NAMALWA (cell line): ENCODE data around the gene SPAG4.

Source experiments
- DNase-seq: peaks from one replicate; pipeline ENCODE4 v3.0.0-alpha.2; 2015; ENCODE audit warnings: low spot score

Gene SPAG4

GRCh38 chr20:35660122-35660937, 44.7 kb downstream of the SPAG4 start:
- no peak for DNase-seq

GRCh38 chr20:35661053-35661452, 45.4 kb downstream of the SPAG4 start:
- no peak for DNase-seq

- DNase-seq = peak; percentile 27
These were observed 46.3 kb downstream of the SPAG4 start for GRCh38 chr20:35661908-35662307.

- peak; percentile 22 for DNase-seq
These were observed 46.9 kb downstream of the SPAG4 start for GRCh38 chr20:35662551-35662950.

- DNase-seq = peak; percentile 82
These were observed 48.2 kb downstream of the SPAG4 start for GRCh38 chr20:35663516-35664465.

- DNase-seq = peak; percentile 96
These were observed 49.0 kb downstream of the SPAG4 start, which contains the start of the genes CPNE1 and RBM12 for GRCh38 chr20:35664466-35665206. Gene CPNE1, minus strand, starts transcription at chr20:35664900. Its CDS starts 31,977 bp downstream, at chr20:35632923. Gene RBM12, minus strand, starts transcription at chr20:35664900. Its CDS starts 9,578 bp downstream, at chr20:35655322.

- DNase-seq = no peak
These were observed 50.3 kb downstream of the SPAG4 start for GRCh38 chr20:35665949-35666288.

GRCh38 chr20:35669221-35669620, 53.6 kb downstream of the SPAG4 start:
- no peak for DNase-seq

GRCh38 chr20:35669681-35670080, 54.1 kb downstream of the SPAG4 start:
- no peak for DNase-seq
